ENCODE measurements around the gene BIVM. TPM values are rescaled to one million over a fixed set of nuclear protein-coding genes. Genes with fewer than 3 reads are reported as not detected.

BIVM gene
- polyA plus RNA-seq, 2 of the 4 experiments (the other 2 are of a cell fraction): 7.4 to 14.7 TPM

- no peak for ATAC-seq
- WGBS (ENCODE audit: missing lambda C conversion rate): 52% methylated on average over 3 of the region's 3 CpGs
- no peak overlapping the region for H3K4me2 ChIP-seq
- DNase-seq (ENCODE audit: low read depth in 1 of 2, low spot score in 1 of 2): no peak
- CTCF ChIA-PET: no interaction called here
- FAIRE-seq: no peak
- TF ChIP-seq GATA3 (IDR thresholded peaks at IDR 0.05; ENCODE audit: borderline replicate concordance) (no peak), FOSB (CRISPR knock-in tag; IDR thresholded peaks at IDR 0.05) (no peak), NPAS2 (CRISPR knock-in tag; IDR thresholded peaks at IDR 0.05; ENCODE audit: borderline replicate concordance) (no peak)
- H3K4me1 ChIP-seq: no peaks in the 10 kb centered on the region
- H3K4me3 ChIP-seq: no peak overlapping the region
- no peaks in the 10 kb centered on the region for H3K9me3 ChIP-seq
- no peak overlapping the region for H3K27ac ChIP-seq
- POLR2A ChIA-PET: no interaction called here
Observed at GRCh38 chr13:102873653-102874052, 74.7 kb downstream of the BIVM start.

GRCh38 chr13:102875256-102875655, 76.3 kb downstream of the BIVM start:
- ChIA-PET CTCF (no interaction called here), POLR2A (no interaction called here)
- WGBS (ENCODE audit: missing lambda C conversion rate): 84% methylated on average over 4 of the region's 4 CpGs
- ATAC-seq: no peak
- DNase-seq (ENCODE audit: low read depth in 1 of 2, low spot score in 1 of 2): no peak
- Histone ChIP-seq H3K4me1 (no peaks in the 10 kb centered on the region), H3K27ac (no peak overlapping the region), H3K4me3 (no peak overlapping the region), H3K4me2 (no peak overlapping the region), H3K9me3 (no peaks in the 10 kb centered on the region)
- FAIRE-seq: no peak
- no peak for TF ChIP-seq ZSCAN20 (CRISPR knock-in tag; IDR thresholded peaks at IDR 0.05)
- TF ChIP-seq NR3C1 (IDR thresholded peaks at IDR 0.05): no peak
- TF ChIP-seq SMC3 (IDR thresholded peaks at IDR 0.05): no peak
- no peak for TF ChIP-seq JUN (IDR thresholded peaks at IDR 0.05)
- TF ChIP-seq PBX3 (IDR thresholded peaks at IDR 0.05): no peak
- no peak for TF ChIP-seq USF2 (IDR thresholded peaks at IDR 0.05)
- no peak for TF ChIP-seq REST (IDR thresholded peaks at IDR 0.05)
- TF ChIP-seq MAZ (IDR thresholded peaks at IDR 0.05; ENCODE audit: borderline replicate concordance, low read depth, low read length): no peak

- Histone ChIP-seq H3K27ac (no peak overlapping the region), H3K4me3 (no peak overlapping the region), H3K4me2 (no peak overlapping the region), H3K4me1 (no peaks in the 10 kb centered on the region), H3K9me3 (no peaks in the 10 kb centered on the region)
- TF ChIP-seq MAZ (IDR thresholded peaks at IDR 0.05; ENCODE audit: borderline replicate concordance, low read depth, low read length) (no peak), HOXB13 (CRISPR knock-in tag; IDR thresholded peaks at IDR 0.05; ENCODE audit: low read depth) (no peak), CTCF (IDR thresholded peaks at IDR 0.05) (no peak), TFCP2L1 (CRISPR knock-in tag; IDR thresholded peaks at IDR 0.05) (no peak), HDAC2 (IDR thresholded peaks at IDR 0.05) (no peak), MAX (IDR thresholded peaks at IDR 0.05) (no peak), MAFK (IDR thresholded peaks at IDR 0.05; ENCODE audit: partially characterized antibody) (no peak), SMC3 (IDR thresholded peaks at IDR 0.05) (no peak)
- no peak for DNase-seq (ENCODE audit: low read depth in 1 of 2, low spot score in 1 of 2)
- ATAC-seq: no peak
- 100% methylated on average over 1 of the region's 1 CpG for whole genome bisulfite sequencing (ENCODE audit: missing lambda C conversion rate)
- FAIRE-seq: no peak
- CTCF ChIA-PET: no interaction called here
- POLR2A ChIA-PET: no interaction called here
Observed at GRCh38 chr13:102877303-102877702, 78.4 kb downstream of the BIVM start.

Data from A549 (cell line).